OCI-LY7 (cell line): ENCODE data around the gene BMX.

Experiments used
- EZH2phosphoT487 ChIP-seq: fragments of 200-600 bp; sonication (generic); IDR thresholded peaks from 2 replicates; pipeline ENCODE4 v1.6.1; 2018; ENCODE audit warnings: low read depth, borderline replicate concordance, mild to moderate bottlenecking, mixed run types, antibody characterized with exemption, low read length, moderate library complexity, mixed read lengths
- TF ChIP-seq, protein P1 (sequence below): fragments of 200-600 bp; sonication (generic); conservative IDR thresholded peaks from 2 replicates; pipeline ENCODE4 v1.5.1; 2014; ENCODE audit warnings: mild to moderate bottlenecking, antibody characterized with exemption, low read length, moderate library complexity, mixed read lengths

DNA sequence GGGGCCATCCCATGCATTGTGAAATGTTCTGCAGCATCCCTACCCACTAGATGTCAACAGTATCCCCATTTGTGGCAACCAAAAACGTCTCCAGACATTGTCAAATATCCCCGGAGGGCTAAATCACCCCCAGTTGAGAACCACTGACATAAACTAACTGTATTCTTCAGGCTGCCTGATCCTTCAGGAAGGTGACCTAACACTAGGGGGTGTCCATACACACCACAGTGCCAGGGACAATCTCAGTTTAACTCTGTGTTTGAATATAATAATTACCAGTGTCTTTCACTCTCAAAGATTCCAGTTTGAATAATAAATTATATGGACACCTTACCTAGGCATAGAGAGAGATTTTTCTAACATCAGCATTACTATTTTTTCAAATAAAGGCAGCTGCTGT, 93.8 kb downstream of the BMX start:
- TF ChIP-seq, protein P1, sequence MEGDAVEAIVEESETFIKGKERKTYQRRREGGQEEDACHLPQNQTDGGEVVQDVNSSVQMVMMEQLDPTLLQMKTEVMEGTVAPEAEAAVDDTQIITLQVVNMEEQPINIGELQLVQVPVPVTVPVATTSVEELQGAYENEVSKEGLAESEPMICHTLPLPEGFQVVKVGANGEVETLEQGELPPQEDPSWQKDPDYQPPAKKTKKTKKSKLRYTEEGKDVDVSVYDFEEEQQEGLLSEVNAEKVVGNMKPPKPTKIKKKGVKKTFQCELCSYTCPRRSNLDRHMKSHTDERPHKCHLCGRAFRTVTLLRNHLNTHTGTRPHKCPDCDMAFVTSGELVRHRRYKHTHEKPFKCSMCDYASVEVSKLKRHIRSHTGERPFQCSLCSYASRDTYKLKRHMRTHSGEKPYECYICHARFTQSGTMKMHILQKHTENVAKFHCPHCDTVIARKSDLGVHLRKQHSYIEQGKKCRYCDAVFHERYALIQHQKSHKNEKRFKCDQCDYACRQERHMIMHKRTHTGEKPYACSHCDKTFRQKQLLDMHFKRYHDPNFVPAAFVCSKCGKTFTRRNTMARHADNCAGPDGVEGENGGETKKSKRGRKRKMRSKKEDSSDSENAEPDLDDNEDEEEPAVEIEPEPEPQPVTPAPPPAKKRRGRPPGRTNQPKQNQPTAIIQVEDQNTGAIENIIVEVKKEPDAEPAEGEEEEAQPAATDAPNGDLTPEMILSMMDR = 0 out of 2 replicates have a peak, but pooled peaks have one; percentile 17
- TF ChIP-seq EZH2phosphoT487 = no peak
